ENCODE results near the gene OR5H2.
A peak's percentile ranks its signal among the peaks of the same experiment; 100 is the strongest.
"Not testable (repeated sequence)": the region's sequence is repeated elsewhere in the genome, so short reads cannot be mapped to it uniquely, and the experiment has no call there.

Gene OR5H2

GRCh38 chr3:98282205-98282604, at the start of gene OR5H2:
Gene OR5H2 (plus strand): TSS chr3:98282505. CDS start chr3:98282903, 398 bp downstream.
- DNase-seq (ENCODE audit: low spot score): no peak

DNA sequence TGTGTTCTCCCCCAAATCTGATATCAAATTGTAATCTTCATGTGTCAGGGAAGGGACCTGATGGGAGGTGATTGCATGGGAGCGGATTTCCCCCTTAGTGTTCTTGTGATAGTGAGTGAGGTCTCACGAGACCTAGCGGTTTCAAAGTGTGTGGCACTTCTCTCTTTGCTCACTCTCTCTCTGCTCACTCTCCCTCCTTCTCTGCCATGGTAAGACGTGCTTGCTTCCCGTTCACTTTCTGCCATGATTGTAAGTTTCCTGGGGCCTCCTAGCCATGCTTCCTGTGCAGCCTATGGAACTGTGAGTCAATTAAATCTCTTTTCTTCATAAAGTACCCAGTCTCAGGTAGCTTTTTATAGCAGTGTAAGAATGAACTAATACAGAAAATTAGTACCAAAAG, 48.8 kb upstream of the OR5H2 start:
- DNase-seq (ENCODE audit: low spot score): no peak

DNA sequence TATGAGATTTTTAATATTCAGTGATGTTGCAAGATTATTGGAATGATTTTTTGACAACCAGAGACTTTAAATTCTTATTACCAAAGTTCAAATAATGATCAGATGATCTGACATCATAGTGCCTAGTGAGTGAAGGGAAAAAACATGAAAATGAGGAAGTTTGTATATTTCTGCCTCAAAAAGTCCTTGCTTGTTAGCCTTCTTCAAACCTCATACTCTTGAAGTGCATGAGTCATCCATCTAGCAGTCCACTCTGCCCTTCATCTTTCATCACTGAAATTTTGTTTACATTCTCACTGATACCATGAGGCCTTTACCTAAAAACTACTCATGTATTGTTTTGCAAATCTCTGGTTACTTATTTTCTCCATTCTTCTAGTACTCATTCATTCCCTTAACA, 42.2 kb upstream of the OR5H2 start:
- no peak for DNase-seq (ENCODE audit: low spot score)

DNA sequence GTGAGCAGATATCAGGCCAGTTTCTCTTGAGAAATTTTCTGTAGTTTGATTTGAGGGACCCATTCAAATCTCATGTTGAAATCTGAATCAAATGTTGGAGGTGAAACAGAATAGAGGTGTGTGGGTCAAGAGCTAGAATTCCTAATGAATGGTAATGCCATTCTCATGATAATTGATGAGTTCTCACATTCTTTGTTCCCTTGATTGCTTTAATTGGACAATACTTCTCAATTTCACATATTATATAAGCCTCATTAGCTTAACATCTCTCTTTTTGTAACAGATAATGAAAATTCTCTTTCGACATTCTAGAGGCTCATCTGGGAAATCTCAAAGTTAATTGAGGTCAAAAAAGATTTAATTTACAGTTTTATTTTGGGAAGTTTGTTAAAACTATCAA, 40.1 kb upstream of the OR5H2 start:
- no peak for DNase-seq (ENCODE audit: low spot score)

DNA sequence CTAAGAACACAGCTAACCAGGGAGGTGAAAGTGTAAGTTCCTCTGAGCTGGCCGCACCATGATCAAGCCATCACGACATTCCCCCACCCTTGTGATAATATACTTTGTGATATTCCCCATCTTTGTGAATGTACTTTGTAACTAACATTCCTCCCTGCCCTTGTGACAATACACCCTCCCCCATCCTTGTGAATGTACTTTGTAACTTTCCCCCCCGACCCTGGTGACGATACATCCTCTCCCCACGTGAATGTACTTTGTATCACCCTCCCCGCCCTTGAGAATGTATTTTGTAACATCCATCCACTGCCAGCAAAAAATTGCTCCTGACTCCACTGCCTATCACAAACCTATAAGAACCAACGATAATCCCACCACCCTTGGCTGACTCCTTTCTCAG, 38.5 kb upstream of the OR5H2 start:
- no peak for DNase-seq (ENCODE audit: low spot score)

DNA sequence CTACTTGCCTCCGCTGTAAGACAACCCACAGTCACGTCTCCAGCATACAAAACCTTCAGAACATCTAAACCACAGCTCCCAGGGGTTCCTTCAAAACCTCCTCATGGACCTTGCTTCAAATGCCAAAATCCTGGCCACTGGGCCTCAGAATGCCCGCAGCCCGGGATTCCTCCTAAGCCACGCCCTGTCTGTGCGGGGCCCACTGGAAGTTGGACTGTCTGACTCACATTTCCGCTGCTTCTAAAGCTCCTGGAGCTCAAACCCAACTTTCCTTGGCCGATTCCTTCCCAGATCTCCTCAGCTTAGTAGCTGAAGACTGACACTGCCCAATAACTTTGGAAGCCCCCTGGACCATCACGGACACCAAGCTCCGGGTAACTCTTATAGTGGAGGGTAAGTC, 36.2 kb upstream of the OR5H2 start:
- DNase-seq (ENCODE audit: low spot score): no peak

GRCh38 chr3:98256026-98256425, 26.3 kb upstream of the OR5H2 start:
- DNase-seq (ENCODE audit: low spot score): not testable (repeated sequence)

- no peak for DNase-seq (ENCODE audit: low spot score)
Measured at GRCh38 chr3:98259707-98260106, 22.6 kb upstream of the OR5H2 start.

DNA sequence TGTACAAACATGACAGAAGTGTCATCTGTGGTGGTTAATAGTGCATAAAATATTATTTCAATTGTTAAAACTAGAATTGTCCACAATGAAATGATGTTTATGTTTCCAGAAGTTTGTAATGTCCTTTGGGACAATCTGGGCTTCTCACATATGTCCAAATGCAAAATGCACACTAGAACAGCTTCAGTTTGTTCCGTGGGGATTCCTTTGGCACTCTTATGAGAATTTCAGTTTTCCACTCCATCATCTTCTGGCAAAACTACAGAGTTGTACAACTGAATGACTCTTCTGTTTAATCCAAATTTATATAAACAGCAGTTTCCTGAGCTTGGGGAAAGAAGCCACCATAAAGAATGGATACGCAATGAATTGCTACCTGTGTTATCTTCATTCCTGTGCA, 20.3 kb upstream of the OR5H2 start:
- no peak for DNase-seq (ENCODE audit: low spot score)

DNA sequence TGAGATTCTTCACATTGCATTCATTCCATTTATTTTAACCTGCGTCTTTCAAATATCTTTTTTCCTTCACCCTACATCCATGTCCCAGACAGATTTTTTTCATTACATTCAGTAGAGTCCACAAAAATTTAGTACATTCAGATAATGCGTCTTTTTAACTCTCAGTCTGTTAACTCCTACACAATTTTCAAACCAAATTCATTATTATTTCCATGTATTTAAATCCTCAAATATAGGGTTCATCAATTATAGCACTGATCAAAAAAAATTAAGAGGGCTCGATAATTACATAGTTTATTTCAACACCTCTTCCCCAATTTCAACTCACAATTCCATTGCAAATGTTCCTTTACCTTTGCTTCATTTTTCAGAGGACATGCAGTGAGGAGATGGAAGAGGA, 18.4 kb upstream of the OR5H2 start, which contains the start of gene OR5H6:
TSS of gene OR5H6 (plus strand) at position 301 of the 400 bp plus-strand sequence. CDS start at position 390, 89 bp downstream.
- DNase-seq (ENCODE audit: low spot score): no peak

DNA sequence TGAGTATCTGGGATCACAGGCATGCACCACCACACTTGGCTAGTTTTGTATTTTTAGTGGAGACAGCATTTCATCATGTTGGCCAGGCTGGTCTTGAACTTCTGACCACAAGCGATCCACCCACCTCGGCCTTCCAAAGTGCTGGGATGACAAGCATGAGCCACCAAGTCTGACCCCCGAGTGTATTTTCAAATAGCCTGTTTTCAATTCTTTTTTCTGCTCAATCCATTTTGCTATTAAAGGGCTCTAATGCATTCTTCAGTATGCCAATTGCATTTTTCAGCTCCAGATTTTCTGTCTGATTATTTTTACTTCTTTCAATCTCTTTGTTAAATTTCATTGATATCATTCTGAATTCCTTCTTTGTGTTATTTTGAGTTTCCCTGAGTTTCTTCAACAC, 12.5 kb upstream of the OR5H2 start:
- DNase-seq (ENCODE audit: low spot score): no peak

DNA sequence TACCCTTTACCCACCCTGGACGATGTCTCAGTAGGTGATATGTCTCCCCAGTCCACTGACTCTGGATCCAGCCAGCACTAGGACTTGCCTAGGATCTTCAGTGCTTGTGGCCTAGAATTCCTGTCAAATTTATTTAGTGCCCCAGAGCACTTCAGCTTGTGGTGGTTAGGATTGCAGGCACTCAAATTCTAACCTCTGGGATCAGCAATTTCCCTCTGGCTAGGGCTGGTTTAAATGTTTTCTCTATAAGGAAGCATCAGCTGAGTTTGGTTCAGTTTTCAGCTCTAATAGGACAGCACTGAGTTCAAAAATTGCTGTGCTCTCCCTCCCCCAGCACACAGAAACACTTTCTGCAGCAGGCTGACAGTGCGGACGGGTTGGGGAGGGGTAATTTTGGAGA, 10.2 kb upstream of the OR5H2 start:
- DNase-seq (ENCODE audit: low spot score): no peak

DNA sequence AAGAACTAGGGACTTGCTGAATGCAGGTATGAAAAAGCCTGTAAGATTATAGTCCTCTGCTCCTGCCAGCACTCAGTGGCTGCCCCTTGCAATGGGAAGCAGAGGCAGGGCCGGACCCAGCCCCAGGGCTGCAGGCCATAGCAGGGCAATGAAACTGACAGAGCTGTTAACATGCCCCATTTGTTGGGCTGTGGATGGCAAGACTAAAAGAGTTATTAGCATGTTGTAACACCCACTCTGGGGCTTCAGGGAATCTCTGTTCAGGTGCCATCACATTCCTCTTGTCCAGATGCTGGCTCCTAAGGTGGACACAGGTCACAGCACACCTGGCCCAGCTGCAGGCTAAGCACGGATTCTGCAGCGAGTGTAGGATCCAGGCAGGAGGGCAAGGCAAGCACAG, 7.4 kb upstream of the OR5H2 start:
- no peak for DNase-seq (ENCODE audit: low spot score)

DNA sequence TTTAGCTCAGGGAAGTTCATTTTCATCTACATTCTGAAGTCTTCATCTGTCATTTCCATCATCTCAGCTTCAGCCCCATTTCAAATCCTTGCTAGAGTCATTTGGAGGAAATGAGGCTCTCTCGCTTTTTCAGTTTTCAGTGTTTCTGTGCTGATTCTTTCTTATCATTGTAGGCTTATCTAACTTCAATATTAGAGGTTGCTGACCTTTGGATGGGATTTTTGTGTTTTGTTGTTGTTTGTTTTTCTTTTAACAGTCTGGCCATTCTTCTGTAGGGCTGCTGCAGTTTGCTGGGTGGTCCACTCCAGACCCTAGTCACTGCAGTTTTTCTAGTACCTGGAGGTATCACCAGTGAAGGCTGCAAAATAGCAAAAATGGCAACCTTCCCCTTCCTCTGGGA, 8.6 kb downstream of the OR5H2 start:
- DNase-seq (ENCODE audit: low spot score): no peak

- no peak for DNase-seq (ENCODE audit: low spot score)
Measured at GRCh38 chr3:98291332-98291957, 9.1 kb downstream of the OR5H2 start.

GRCh38 chr3:98322101-98322500, 39.8 kb downstream of the OR5H2 start:
- no peak for DNase-seq (ENCODE audit: low spot score)

GRCh38 chr3:98322686-98323085, 40.4 kb downstream of the OR5H2 start:
- no peak for DNase-seq (ENCODE audit: low spot score)

GRCh38 chr3:98323425-98323824, 41.1 kb downstream of the OR5H2 start:
- no peak for DNase-seq (ENCODE audit: low spot score)

GRCh38 chr3:98325055-98325454, 42.8 kb downstream of the OR5H2 start:
- no peak for DNase-seq (ENCODE audit: low spot score)

DNA sequence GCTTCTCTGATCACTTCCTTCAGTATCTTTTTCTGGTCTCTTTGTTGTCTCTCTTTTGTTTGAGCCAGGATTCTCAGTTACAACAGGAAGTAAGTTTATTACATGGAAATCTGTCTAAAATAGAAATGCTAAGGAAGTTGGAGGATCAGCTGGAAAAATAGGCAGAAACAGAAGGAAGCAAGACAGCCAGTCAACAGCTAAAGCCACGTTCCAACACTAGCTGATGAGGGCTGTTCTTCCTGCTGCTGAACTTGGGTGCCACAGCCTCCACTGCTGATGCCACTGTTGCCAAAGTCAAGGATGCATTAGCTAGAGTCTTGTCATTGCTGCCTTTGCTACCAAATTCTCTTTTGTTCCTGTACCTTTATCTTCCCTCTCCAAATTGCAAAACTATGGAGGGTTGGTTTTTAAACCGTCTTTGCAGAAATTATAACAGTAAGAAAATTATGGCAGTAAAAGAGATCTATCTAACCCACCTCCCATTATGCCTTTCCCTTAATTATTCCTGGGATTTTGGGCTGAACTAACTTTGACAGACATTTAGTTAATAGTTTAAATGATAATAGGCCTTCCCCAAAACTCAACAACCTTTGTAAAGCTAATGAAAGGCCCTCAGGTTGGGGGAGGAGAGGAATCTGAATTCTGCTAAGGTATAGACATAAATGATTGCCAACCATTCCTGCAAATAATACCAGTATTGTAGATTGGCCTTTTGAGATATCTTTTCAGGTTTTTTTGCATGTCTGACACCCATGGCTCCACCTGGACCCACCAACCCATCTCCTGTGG, 44.0 kb downstream of the OR5H2 start:
- no peak for DNase-seq (ENCODE audit: low spot score)

- DNase-seq (ENCODE audit: low spot score): no peak
Measured at GRCh38 chr3:98326945-98327344, 44.6 kb downstream of the OR5H2 start.

GRCh38 chr3:98328933-98329332, 46.6 kb downstream of the OR5H2 start:
- no peak for DNase-seq (ENCODE audit: low spot score)

- DNase-seq (ENCODE audit: low spot score): peak; percentile 17
Measured at GRCh38 chr3:98329392-98330124, 47.3 kb downstream of the OR5H2 start.

Data from cerebellar cortex (tissue), 1 donor.